HepG2 (cell line): ENCODE data around the gene SAPCD2. TPM values are rescaled to one million over a fixed set of nuclear protein-coding genes. Genes with fewer than 3 reads are reported as not detected.

ENCODE experiments used
- ATAC-seq: fragments of 200-7000 bp; cut with Tn5 transposase; 3 replicates; pipeline ENCODE4 v1.9.1; 2020; ENCODE audit warnings: mild to moderate bottlenecking, moderate library complexity
- BruUV-seq: library from RNA; stranded (reverse); fragments of 400-500 nt; replicated peaks from 2 replicates; lab custom pipeline; 2021; lab: Mats Ljungman, UMichigan
- CTCF ChIA-PET: fragments of 300-600 bp; formaldehyde crosslinking; extraction: SDS; loops from one replicate; lab custom pipeline; 2021; ENCODE audit warnings: low total read pairs, inconsistent platforms, low intra/inter-chr PET ratio; lab: Yijun Ruan, JAX
- POLR2A ChIA-PET: fragments of 350-600 bp; sonication (Branson Sonifier 250); formaldehyde crosslinking; loops from one replicate; lab custom pipeline; 2020; ENCODE audit warnings: antibody characterized with exemption, inconsistent platforms; lab: Yijun Ruan, JAX
- DNase-seq: peaks from one replicate; pipeline ENCODE4 v3.0.0-alpha.2; 2015; ENCODE audit warnings: low spot score
- FAIRE-seq: peaks from 3 replicates; lab custom pipeline; 2011; peaks lifted over from hg19 to GRCh38; lab: Jason Lieb, UNC
- H2AFZ ChIP-seq: one replicate; pipeline ENCODE4 v1.6.1; 2011; ENCODE audit warnings: low read length, inconsistent platforms
- H3K27ac ChIP-seq: fragments of 300-600 bp; 3 replicates; pipeline ENCODE4 v1.8.0; 2011; ENCODE audit warnings: mixed run types, mild to moderate bottlenecking, mixed read lengths, low read length, inconsistent platforms; ENCODE audit not compliant: insufficient read depth; ENCODE audit errors: extremely low read length
- H3K27me3 ChIP-seq, 2 experiments: fragments of 200-600 bp in 1 of 2; 2 replicates in 1 of 2; 3 replicates in 1 of 2; pipeline versions ENCODE4 v1.6.0 to v1.8.0; 2011; ENCODE audit warnings: low read length in 2 of 2, mild to moderate bottlenecking in 2 of 2, moderate library complexity in 2 of 2, inconsistent platforms in 1 of 2; ENCODE audit not compliant: insufficient read depth in 2 of 2, control insufficient read depth in 1 of 2
- H3K36me3 ChIP-seq, 2 experiments: fragments of 200-600 bp in 1 of 2; replicated peaks in 1 of 2; 2 replicates in 1 of 2; 3 replicates in 1 of 2; pipeline versions ENCODE4 v1.5.1 to v1.8.0; 2011; ENCODE audit warnings: low read length in 2 of 2, inconsistent platforms in 1 of 2; ENCODE audit not compliant: insufficient read depth in 2 of 2, control insufficient read depth in 1 of 2
- H3K4me1 ChIP-seq: 2 replicates; pipeline ENCODE4 v1.5.1; 2012; ENCODE audit warnings: low read length, inconsistent platforms; ENCODE audit not compliant: insufficient read depth
- H3K4me2 ChIP-seq: 2 replicates; pipeline ENCODE4 v1.6.0; 2011; ENCODE audit warnings: low read depth, low read length, inconsistent platforms
- H3K4me3 ChIP-seq, 3 experiments: fragments of 200-600 bp in 1 of 3; sonication (generic), shearing (Covaris generic) in 1 of 3; replicated peaks in 1 of 3; 2 replicates each; pipeline ENCODE4 v1.5.1; 2011 to 2016; ENCODE audit warnings: low read length in 3 of 3, inconsistent platforms in 2 of 3, low read depth in 2 of 3, mild to moderate bottlenecking in 2 of 3, control low read depth in 1 of 3, mixed read lengths in 1 of 3; ENCODE audit not compliant: insufficient read depth in 1 of 3
- H3K79me2 ChIP-seq: one replicate; pipeline ENCODE4 v1.6.1; 2011; ENCODE audit warnings: low read length, inconsistent platforms; ENCODE audit not compliant: insufficient read depth
- H3K9ac ChIP-seq: 2 replicates; pipeline ENCODE4 v1.6.0; 2011; ENCODE audit warnings: mild to moderate bottlenecking, low read depth, low read length, inconsistent platforms; ENCODE audit not compliant: insufficient read depth
- H3K9me3 ChIP-seq: 2 replicates; pipeline ENCODE4 v1.5.1; 2012; ENCODE audit warnings: mild to moderate bottlenecking, low read length
- H4K20me1 ChIP-seq: 2 replicates; pipeline ENCODE4 v1.6.0; 2011; ENCODE audit warnings: inconsistent platforms, mild to moderate bottlenecking, low read length, moderate library complexity; ENCODE audit not compliant: insufficient read depth
- ARNT2 ChIP-seq: sonication (generic); formaldehyde crosslinking; IDR thresholded peaks from 2 replicates; pipeline ENCODE4 v1.8.0; 2022; ENCODE audit warnings: mild to moderate bottlenecking, low read depth, missing genetic modification reagents, moderate library complexity
- BORCS8-MEF2B ChIP-seq: sonication (generic); formaldehyde crosslinking; IDR thresholded peaks from 2 replicates; pipeline ENCODE4 v1.8.0; 2022; ENCODE audit warnings: mild to moderate bottlenecking, missing genetic modification reagents
- CHCHD3 ChIP-seq: sonication (generic); formaldehyde crosslinking; IDR thresholded peaks from 2 replicates; pipeline ENCODE4 v1.8.0; 2022; ENCODE audit warnings: mild to moderate bottlenecking, missing genetic modification reagents, moderate library complexity
- DMTF1 ChIP-seq: sonication (generic); formaldehyde crosslinking; IDR thresholded peaks from 2 replicates; pipeline ENCODE4 v1.4.0; 2020; ENCODE audit warnings: mild to moderate bottlenecking, missing genetic modification reagents
- GTF3A ChIP-seq: sonication (generic); formaldehyde crosslinking; conservative IDR thresholded peaks from 2 replicates; pipeline ENCODE4 v1.4.0; 2020; ENCODE audit warnings: mild to moderate bottlenecking, missing genetic modification reagents
- HNF1B ChIP-seq: sonication (generic); formaldehyde crosslinking; IDR thresholded peaks from 2 replicates; pipeline ENCODE4 v1.5.1; 2020; ENCODE audit warnings: mild to moderate bottlenecking, moderate library complexity, missing genetic modification reagents
- JUND ChIP-seq: sonication (generic); formaldehyde crosslinking; IDR thresholded peaks from 2 replicates; pipeline ENCODE4 v1.8.0; 2022; ENCODE audit warnings: mild to moderate bottlenecking, missing genetic modification reagents
- KLF16 ChIP-seq, 2 experiments: sonication (generic) in 1 of 2; formaldehyde crosslinking in 1 of 2; IDR thresholded peaks; 2 replicates each; pipeline versions ENCODE4 v1.6.1 to v1.8.0; 2016 to 2023; ENCODE audit warnings: missing genetic modification reagents in 2 of 2, missing compliant biosample characterization in 1 of 2
- MED1 ChIP-seq: sonication (generic); formaldehyde crosslinking; IDR thresholded peaks from 2 replicates; pipeline ENCODE4 v1.4.0; 2020; ENCODE audit warnings: missing genetic modification reagents
- NR2F6 ChIP-seq, 2 experiments: IDR thresholded peaks; 2 replicates each; pipeline ENCODE4 v1.6.1; 2016; ENCODE audit warnings: antibody characterized with exemption in 1 of 2, mild to moderate bottlenecking in 1 of 2
- PHB2 ChIP-seq: fragments of 450-650 bp; IDR thresholded peaks from 2 replicates; pipeline ENCODE4 v1.6.1; 2018; ENCODE audit not compliant: partially characterized antibody
- PHF21A ChIP-seq: sonication (generic); formaldehyde crosslinking; IDR thresholded peaks from 2 replicates; pipeline ENCODE4 v1.5.0; 2020; ENCODE audit warnings: mild to moderate bottlenecking, missing genetic modification reagents
- SPEN ChIP-seq: sonication (generic); formaldehyde crosslinking; IDR thresholded peaks from 2 replicates; pipeline ENCODE4 v1.5.1; 2020; ENCODE audit warnings: low read depth, mild to moderate bottlenecking, missing genetic modification reagents
- THRA ChIP-seq: sonication (generic); formaldehyde crosslinking; IDR thresholded peaks from 2 replicates; pipeline ENCODE4 v1.4.0; 2020; ENCODE audit warnings: missing genetic modification reagents, borderline replicate concordance
- ZBTB38 ChIP-seq: sonication (generic); formaldehyde crosslinking; IDR thresholded peaks from 2 replicates; pipeline ENCODE4 v1.5.1; 2020; ENCODE audit warnings: mild to moderate bottlenecking, missing genetic modification reagents
- ZNF225 ChIP-seq: sonication (generic); formaldehyde crosslinking; IDR thresholded peaks from 2 replicates; pipeline ENCODE4 v1.4.0; 2020; ENCODE audit warnings: mild to moderate bottlenecking, missing genetic modification reagents
- ZNF737 ChIP-seq: sonication (generic); formaldehyde crosslinking; IDR thresholded peaks from 2 replicates; pipeline ENCODE4 v1.5.0; 2020; ENCODE audit warnings: missing genetic modification reagents, mild to moderate bottlenecking, borderline replicate concordance
- ZNF788 ChIP-seq: sonication (generic); formaldehyde crosslinking; IDR thresholded peaks from 2 replicates; pipeline ENCODE4 v1.5.0; 2020; ENCODE audit warnings: mild to moderate bottlenecking, missing genetic modification reagents, borderline replicate concordance
- WGBS: methylation state at CpG from one replicate; pipeline ENCODE4 v1.1.6; 2017; ENCODE audit warnings: low lambda C conversion rate; 5-methylcytosine and 5-hydroxymethylcytosine counted together
- in situ Hi-C: cut with HindIII; loops from 2 replicates; pipeline ENCODE4 v1.10.0; 2017; ENCODE audit warnings: low pct_unique_long_range_greater_than_20kb; ENCODE audit not compliant: extremely low pct_ligation_motif_present
- intact Hi-C: fragments of 100-400 bp; cut with micrococcal nuclease; formaldehyde crosslinking; loops from one replicate; pipeline ENCODE4 v1.10.0; 2022; ENCODE audit not compliant: unreplicated experiment
- polyA plus RNA-seq, 8 experiments: library from polyadenylated mRNA; depleted of rRNA in 3 of 8; stranded (reverse) in 7 of 8; unstranded in 1 of 8; fragments of >200 nt; fragmentation: Illumina TruSeq in 4 of 8; extraction: Trizol in 4 of 8; gene quantifications; 2 replicates each; pipeline versions ENCODE4 v1.2.1 to v1.2.3, GENCODE V29; 2011 to 2016; ENCODE audit warnings: low read depth in 4 of 8, missing spikeins in 1 of 8, mixed read lengths in 1 of 8; ENCODE audit not compliant: insufficient read depth in 1 of 8
- total RNA-seq, 5 experiments: library from RNA; depleted of rRNA; stranded (reverse); fragments of >200 nt; fragmentation: Illumina TruSeq; extraction: Trizol; gene quantifications; 2 replicates each; pipeline ENCODE4 v1.2.3, GENCODE V29; 2016; ENCODE audit warnings: low read depth in 1 of 5

Gene SAPCD2
- total and polyA plus RNA-seq, 2 of the 13 experiments (the other 11 are each of a cell fraction or from before 2014, with no cell fraction given), result 21.9 to 42.8 TPM

GRCh38 chr9:137110911-137111787, 40.8 kb upstream of the SAPCD2 start:
- ATAC-seq (peak; percentile 11), DNase-seq (no peak), FAIRE-seq (peak; percentile 43)
- Histone ChIP-seq H3K36me3 (peaks cover 3 to 19% of the 10 kb centered on the region in 2 experiments; a peak in 2 of 5 replicates), H2AFZ (no peak overlapping the region), H4K20me1 (no peaks in the 10 kb centered on the region), H3K27me3 (no peaks in the 10 kb centered on the region), H3K4me2 (peak overlapping the region; percentile 82), H3K4me1 (peaks cover 50% of the 10 kb centered on the region), H3K9ac (peak overlapping the region; percentile 56; the same call in 1 of the 2 replicates), H3K79me2 (no peaks in the 10 kb centered on the region), H3K4me3 (peak overlapping the region; percentile 45 to 73 (median 51); a peak in 5 of 6 replicates), H3K9me3 (no peaks in the 10 kb centered on the region), H3K27ac (peak overlapping the region; percentile 63)
- ChIA-PET POLR2A (interaction anchor here (0.7 to 1.4 kb wide), 6 partner anchors 16 to 131 kb away, joined by 3 to 8 read pairs (median 4); partner anchors contain the start of genes MAN1B1, SAPCD2 and TUBB4B), CTCF (no interaction called here)
- WGBS, result 55% methylated on average over 28 of the region's 28 CpGs
- no TSS peak for BruUV-seq
- in situ Hi-C loops (loop anchor here (5.0 kb wide), 1 partner anchor 116 kb away; the partner anchor contains the start of genes CYSRT1 and RNF224), intact Hi-C loops (loop anchor here (10.0 kb wide), 1 partner anchor 64 kb away; the partner anchor contains the start of genes LRRC26 and TMEM210)
- TF ChIP-seq JUND (CRISPR knock-in tag), result no peak
- peak; percentile 76 for TF ChIP-seq NR2F6 (IDR thresholded peaks at IDR 0.05)
- peak; percentile 65 for TF ChIP-seq NR2F6 (CRISPR knock-in tag; IDR thresholded peaks at IDR 0.05)
- 0 out of 2 replicates have a peak, but pooled peaks have one; percentile 8 for TF ChIP-seq ZNF788
- peak; percentile 21; the same call in 1 of the 2 replicates for TF ChIP-seq SPEN (CRISPR knock-in tag)
- no peak for TF ChIP-seq DMTF1 (CRISPR knock-in tag)
- peak; percentile 36; the same call in 1 of the 2 replicates for TF ChIP-seq MED1 (CRISPR knock-in tag)
- peak; percentile 65; the same call in 1 of the 2 replicates for TF ChIP-seq PHF21A (CRISPR knock-in tag)
- TF ChIP-seq HNF1B (CRISPR knock-in tag), result no peak
- no peak; the same call in 1 of the 2 replicates for TF ChIP-seq ZNF225
- peak; percentile 12; the same call in 1 of the 2 replicates for TF ChIP-seq ZBTB38 (CRISPR knock-in tag)
- TF ChIP-seq CHCHD3, result no peak
- no peak for TF ChIP-seq KLF16 (CRISPR knock-in tag; IDR thresholded peaks at IDR 0.05)
- TF ChIP-seq ZNF737, result no peak
- no peak for TF ChIP-seq PHB2
- TF ChIP-seq BORCS8-MEF2B, result no peak
- TF ChIP-seq GTF3A, result no peak
- TF ChIP-seq ARNT2 (CRISPR knock-in tag), result no peak
- TF ChIP-seq THRA, result 0 out of 2 replicates have a peak, but pooled peaks have one; percentile 11
